ENCODE measurements around the gene MYO5C. TPM values are rescaled to one million over a fixed set of nuclear protein-coding genes. Genes with fewer than 3 reads are reported as not detected.

The MYO5C gene
- total RNA-seq, 1 donor from 2014 or later: 4.5 TPM

DNA sequence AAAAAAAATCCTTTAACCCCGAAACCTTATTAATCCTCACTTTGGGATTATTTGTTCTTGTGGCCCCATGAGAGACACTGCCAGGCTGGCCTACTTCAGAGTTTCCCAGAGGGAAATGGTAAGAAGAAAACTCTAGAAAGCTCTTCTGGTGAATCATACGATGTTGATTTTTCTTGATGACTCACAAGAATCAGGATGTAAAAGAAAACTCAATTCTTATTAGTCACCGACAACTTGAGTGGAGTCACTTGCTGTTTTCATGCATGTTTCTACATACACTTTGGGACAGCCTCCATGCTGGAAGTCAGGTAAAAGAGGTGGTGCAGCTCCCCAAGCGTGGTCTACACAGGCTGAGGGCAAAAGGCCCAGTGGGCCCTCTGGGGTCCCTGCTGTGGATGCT is 42.8 kb downstream of the MYO5C start:
- no peaks in the 10 kb centered on the region for H3K27me3 Mint-ChIP-seq (ENCODE audit: low read depth, unreplicated experiment)
- peak; percentile 78 for FAIRE-seq
- Histone ChIP-seq H3K4me2 (ENCODE audit: low read length) (peak overlapping the region; percentile 55), H3K36me3 (ENCODE audit: insufficient read depth, low read length) (no peaks in the 10 kb centered on the region), H3K9ac (ENCODE audit: low read length) (no peak overlapping the region), H3K27me3 (ENCODE audit: insufficient read depth, low read length) (no peaks in the 10 kb centered on the region), H4K20me1 (ENCODE audit: insufficient read depth, low read length) (no peaks in the 10 kb centered on the region), H3K4me1 (ENCODE audit: insufficient read depth, low read length) (peaks cover 40% of the 10 kb centered on the region), H3K27ac (ENCODE audit: low read depth, low read length) (peak overlapping the region; percentile 74), H3K9me3 (ENCODE audit: insufficient read depth, low read depth, low read length) (no peaks in the 10 kb centered on the region), H3K4me3 (ENCODE audit: insufficient read depth, low read depth, low read length) (peak overlapping the region; percentile 16), H2AFZ (ENCODE audit: low read depth, low read length) (no peak overlapping the region), H3K79me2 (ENCODE audit: insufficient read depth, low read length) (no peaks in the 10 kb centered on the region)
- no peak overlapping the region for H3K4me3 Mint-ChIP-seq (ENCODE audit: unreplicated experiment)
- peak overlapping the region; percentile 86 for H3K27ac Mint-ChIP-seq (ENCODE audit: unreplicated experiment)
- H3K36me3 Mint-ChIP-seq (ENCODE audit: low read depth, unreplicated experiment): no peaks in the 10 kb centered on the region
- H3K9me3 Mint-ChIP-seq (ENCODE audit: unreplicated experiment): no peaks in the 10 kb centered on the region
- H3K4me1 Mint-ChIP-seq (ENCODE audit: low read depth, unreplicated experiment): peaks cover 35% of the 10 kb centered on the region
- TF ChIP-seq EZH2 (IDR thresholded peaks at IDR 0.05; ENCODE audit: insufficient read depth, low read length): no peak
- TF ChIP-seq, protein P1, sequence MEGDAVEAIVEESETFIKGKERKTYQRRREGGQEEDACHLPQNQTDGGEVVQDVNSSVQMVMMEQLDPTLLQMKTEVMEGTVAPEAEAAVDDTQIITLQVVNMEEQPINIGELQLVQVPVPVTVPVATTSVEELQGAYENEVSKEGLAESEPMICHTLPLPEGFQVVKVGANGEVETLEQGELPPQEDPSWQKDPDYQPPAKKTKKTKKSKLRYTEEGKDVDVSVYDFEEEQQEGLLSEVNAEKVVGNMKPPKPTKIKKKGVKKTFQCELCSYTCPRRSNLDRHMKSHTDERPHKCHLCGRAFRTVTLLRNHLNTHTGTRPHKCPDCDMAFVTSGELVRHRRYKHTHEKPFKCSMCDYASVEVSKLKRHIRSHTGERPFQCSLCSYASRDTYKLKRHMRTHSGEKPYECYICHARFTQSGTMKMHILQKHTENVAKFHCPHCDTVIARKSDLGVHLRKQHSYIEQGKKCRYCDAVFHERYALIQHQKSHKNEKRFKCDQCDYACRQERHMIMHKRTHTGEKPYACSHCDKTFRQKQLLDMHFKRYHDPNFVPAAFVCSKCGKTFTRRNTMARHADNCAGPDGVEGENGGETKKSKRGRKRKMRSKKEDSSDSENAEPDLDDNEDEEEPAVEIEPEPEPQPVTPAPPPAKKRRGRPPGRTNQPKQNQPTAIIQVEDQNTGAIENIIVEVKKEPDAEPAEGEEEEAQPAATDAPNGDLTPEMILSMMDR (IDR thresholded peaks at IDR 0.05; ENCODE audit: insufficient read depth, low read depth, low read length): no peak
- DNase-seq (ENCODE audit: low read depth): peak; percentile 94

DNA sequence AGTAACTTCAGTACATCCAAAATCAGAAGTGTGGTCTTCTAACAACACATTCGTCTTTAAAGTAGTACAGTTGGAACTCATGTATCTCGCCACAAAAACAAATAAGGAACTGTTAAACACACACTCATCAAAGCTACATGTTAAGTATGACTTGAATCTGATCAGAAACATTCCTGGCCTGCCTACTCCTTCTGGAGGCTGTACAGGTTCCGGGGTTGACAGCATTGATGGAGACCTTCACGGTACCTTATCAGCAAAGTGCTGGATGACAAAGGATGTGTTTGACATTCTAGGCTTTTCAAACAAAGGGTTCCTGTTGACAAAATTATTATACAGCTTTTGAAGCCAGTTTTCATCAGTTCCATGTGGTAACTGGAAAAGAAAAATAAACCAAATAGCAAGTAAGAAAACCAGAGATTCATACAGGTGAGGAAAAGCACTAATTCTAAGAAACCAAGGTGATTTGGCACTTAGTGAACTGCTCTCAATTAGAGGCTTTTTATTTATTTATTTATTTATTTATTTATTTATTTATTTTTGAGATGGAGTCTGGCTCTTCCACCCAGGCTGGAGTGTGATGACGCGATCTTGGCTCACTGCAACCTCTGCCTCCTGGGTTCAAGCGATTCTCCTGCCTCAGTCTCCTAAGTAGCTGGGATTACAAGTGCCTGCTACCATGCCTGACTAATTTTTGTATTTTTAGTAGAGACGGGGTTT is 44.3 kb downstream of the MYO5C start:
- Histone ChIP-seq H3K9ac (ENCODE audit: low read length) (no peak overlapping the region), H4K20me1 (ENCODE audit: insufficient read depth, low read length) (no peaks in the 10 kb centered on the region), H3K4me3 (ENCODE audit: insufficient read depth, low read depth, low read length) (no peak overlapping the region), H3K36me3 (ENCODE audit: insufficient read depth, low read length) (no peaks in the 10 kb centered on the region), H3K27me3 (ENCODE audit: insufficient read depth, low read length) (no peaks in the 10 kb centered on the region), H3K4me2 (ENCODE audit: low read length) (peak overlapping the region; percentile 10), H3K9me3 (ENCODE audit: insufficient read depth, low read depth, low read length) (no peaks in the 10 kb centered on the region), H3K79me2 (ENCODE audit: insufficient read depth, low read length) (no peaks in the 10 kb centered on the region), H2AFZ (ENCODE audit: low read depth, low read length) (no peak overlapping the region), H3K27ac (ENCODE audit: low read depth, low read length) (no peak overlapping the region), H3K4me1 (ENCODE audit: insufficient read depth, low read length) (peaks cover 40% of the 10 kb centered on the region)
- peak overlapping the region; percentile 63 for H3K27ac Mint-ChIP-seq (ENCODE audit: unreplicated experiment)
- no peak overlapping the region for H3K4me3 Mint-ChIP-seq (ENCODE audit: unreplicated experiment)
- peaks cover 2% of the 10 kb centered on the region for H3K36me3 Mint-ChIP-seq (ENCODE audit: low read depth, unreplicated experiment)
- TF ChIP-seq, protein P1 (IDR thresholded peaks at IDR 0.05; ENCODE audit: insufficient read depth, low read depth, low read length): no peak
- FAIRE-seq (no peak), DNase-seq (ENCODE audit: low read depth) (peak; percentile 42)
- H3K27me3 Mint-ChIP-seq (ENCODE audit: low read depth, unreplicated experiment): no peaks in the 10 kb centered on the region
- no peaks in the 10 kb centered on the region for H3K9me3 Mint-ChIP-seq (ENCODE audit: unreplicated experiment)
- H3K4me1 Mint-ChIP-seq (ENCODE audit: low read depth, unreplicated experiment): peaks cover 28% of the 10 kb centered on the region

DNA sequence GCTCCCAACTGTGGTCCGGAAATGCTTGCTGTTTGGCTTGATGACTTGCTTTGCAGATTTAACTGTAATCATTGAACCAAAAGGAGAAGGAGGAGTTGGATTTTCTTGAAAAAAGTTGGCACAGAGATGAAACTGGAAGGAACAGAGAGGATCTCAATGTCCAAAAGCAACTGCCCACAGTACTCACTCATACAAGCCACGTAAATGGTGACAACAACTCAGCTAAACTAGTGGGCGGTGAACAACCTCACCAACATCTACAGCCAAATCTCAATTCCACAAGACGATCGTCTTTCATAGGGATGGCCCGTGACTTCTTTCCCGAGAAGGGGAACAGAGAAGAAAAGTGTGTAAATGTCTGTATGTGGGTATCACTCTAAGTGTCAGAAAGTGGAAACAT is 48.1 kb downstream of the MYO5C start:
- Histone ChIP-seq H3K79me2 (ENCODE audit: insufficient read depth, low read length) (no peaks in the 10 kb centered on the region), H3K36me3 (ENCODE audit: insufficient read depth, low read length) (no peaks in the 10 kb centered on the region), H3K4me1 (ENCODE audit: insufficient read depth, low read length) (peaks cover 15% of the 10 kb centered on the region), H3K4me3 (ENCODE audit: insufficient read depth, low read depth, low read length) (no peak overlapping the region), H3K9ac (ENCODE audit: low read length) (no peak overlapping the region), H2AFZ (ENCODE audit: low read depth, low read length) (no peak overlapping the region), H4K20me1 (ENCODE audit: insufficient read depth, low read length) (no peaks in the 10 kb centered on the region), H3K9me3 (ENCODE audit: insufficient read depth, low read depth, low read length) (no peaks in the 10 kb centered on the region), H3K4me2 (ENCODE audit: low read length) (no peak overlapping the region), H3K27me3 (ENCODE audit: insufficient read depth, low read length) (no peaks in the 10 kb centered on the region), H3K27ac (ENCODE audit: low read depth, low read length) (no peak overlapping the region)
- DNase-seq (ENCODE audit: low read depth) (no peak), FAIRE-seq (no peak)
- Mint-ChIP-seq H3K27ac (ENCODE audit: unreplicated experiment) (no peak overlapping the region), H3K4me3 (ENCODE audit: unreplicated experiment) (no peak overlapping the region), H3K9me3 (ENCODE audit: unreplicated experiment) (peaks cover 2% of the 10 kb centered on the region), H3K36me3 (ENCODE audit: low read depth, unreplicated experiment) (peaks cover 12% of the 10 kb centered on the region), H3K4me1 (ENCODE audit: low read depth, unreplicated experiment) (peaks cover 11% of the 10 kb centered on the region), H3K27me3 (ENCODE audit: low read depth, unreplicated experiment) (no peaks in the 10 kb centered on the region)
- TF ChIP-seq, protein P1 (IDR thresholded peaks at IDR 0.05; ENCODE audit: insufficient read depth, low read depth, low read length): no peak
- TF ChIP-seq EZH2 (IDR thresholded peaks at IDR 0.05; ENCODE audit: insufficient read depth, low read length): no peak

Data from astrocyte (in vitro differentiated cells and primary cell).